GM19099 (cell line): ENCODE results near the gene PLA2G2F.

Experiments
- POLR2A ChIP-seq: IDR thresholded peaks from 3 replicates; pipeline ENCODE4 v1.6.1; 2011; ENCODE audit warnings: low read depth; ENCODE audit not compliant: insufficient read length; ENCODE audit errors: extremely low read depth

Gene PLA2G2F

DNA sequence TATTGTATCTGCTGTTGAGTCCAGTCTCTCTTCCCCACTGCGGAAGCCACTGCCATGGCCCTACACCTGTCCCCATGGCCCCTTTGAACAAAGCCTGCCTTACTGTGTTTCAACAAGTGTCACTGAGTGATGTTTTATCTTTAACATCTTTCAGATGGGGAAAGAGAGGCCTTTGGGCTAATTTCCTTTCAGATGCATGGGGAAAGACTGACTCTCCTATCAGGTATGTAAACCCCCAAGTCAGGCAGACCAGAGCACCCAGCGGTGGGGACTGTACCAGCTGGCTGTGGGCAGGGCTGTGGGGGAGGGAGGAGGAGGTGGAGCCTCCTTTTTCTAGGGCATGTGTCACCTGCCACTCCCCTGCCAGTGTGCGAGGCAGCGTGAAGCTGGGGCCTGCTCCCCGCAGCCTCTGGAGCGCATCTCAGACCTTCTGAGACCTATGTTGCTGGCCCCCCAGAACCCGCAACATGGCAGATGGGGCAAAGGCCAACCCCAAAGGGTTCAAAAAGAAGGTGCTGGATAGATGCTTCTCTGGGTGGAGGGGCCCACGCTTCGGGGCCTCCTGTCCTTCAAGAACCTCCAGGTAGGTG, at the start of gene PLA2G2F:
TSS of gene PLA2G2F (plus strand) at position 363 of the 590 bp plus-strand sequence. CDS start at position 468, 105 bp downstream.
- TF ChIP-seq POLR2A = no peak

DNA sequence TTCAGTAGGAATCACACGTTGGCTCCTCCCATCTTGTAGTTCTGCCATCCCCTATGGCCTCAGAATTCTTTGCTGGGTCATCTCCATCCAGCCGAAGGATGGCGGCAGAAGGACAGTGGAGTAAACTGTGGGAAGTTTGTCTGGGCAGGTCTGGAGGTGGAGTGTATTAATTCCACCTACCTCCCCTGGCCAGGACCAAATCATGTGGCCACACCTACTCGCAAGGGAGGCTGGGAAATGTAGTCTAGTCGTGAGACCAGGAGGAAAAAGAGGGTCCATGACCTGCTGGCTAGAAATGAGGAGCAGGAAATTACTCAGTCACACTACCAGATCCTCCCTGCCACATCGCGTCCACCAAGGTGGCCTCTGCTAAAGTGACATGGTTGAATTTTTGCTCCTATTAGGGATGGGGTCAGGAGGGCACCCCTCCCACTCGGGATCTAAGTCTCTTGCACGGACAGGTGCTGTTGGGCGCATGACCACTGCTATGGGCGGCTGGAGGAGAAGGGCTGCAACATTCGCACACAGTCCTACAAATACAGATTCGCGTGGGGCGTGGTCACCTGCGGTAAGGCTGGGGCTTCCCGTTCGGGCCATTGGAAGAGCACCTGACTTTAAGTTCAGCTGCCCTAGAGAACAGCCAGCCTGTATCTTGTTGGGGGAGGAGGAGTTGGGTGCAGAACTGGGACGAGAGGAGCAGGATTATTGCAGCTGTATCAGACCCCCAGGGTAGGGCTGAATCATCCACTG, 49.6 kb upstream of the PLA2G2F start:
- no peak for TF ChIP-seq POLR2A

- no peak for TF ChIP-seq POLR2A
Measured at GRCh38 chr1:20090119-20090518, 49.0 kb upstream of the PLA2G2F start.

GRCh38 chr1:20090641-20091040, 48.5 kb upstream of the PLA2G2F start:
- TF ChIP-seq POLR2A = no peak

DNA sequence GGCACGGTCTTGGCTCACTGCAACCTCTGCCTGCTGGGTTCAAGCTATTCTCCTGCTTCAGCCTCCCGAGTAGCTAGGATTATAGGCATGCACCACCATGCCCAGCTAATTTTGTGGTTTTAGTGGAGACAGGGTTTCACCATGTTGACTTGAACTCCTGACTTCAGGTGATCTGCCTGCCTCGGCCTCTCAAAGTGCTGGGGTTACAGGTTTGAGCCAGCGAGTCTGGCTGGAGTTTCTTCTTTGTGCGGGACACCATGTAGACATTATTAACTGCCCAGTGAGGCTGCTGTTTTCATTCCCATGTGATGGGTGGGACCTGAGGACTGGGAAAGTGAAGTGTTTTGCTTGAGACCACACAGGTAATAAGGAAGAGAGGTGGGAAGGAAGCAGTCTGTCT, 45.8 kb upstream of the PLA2G2F start:
- no peak for TF ChIP-seq POLR2A

DNA sequence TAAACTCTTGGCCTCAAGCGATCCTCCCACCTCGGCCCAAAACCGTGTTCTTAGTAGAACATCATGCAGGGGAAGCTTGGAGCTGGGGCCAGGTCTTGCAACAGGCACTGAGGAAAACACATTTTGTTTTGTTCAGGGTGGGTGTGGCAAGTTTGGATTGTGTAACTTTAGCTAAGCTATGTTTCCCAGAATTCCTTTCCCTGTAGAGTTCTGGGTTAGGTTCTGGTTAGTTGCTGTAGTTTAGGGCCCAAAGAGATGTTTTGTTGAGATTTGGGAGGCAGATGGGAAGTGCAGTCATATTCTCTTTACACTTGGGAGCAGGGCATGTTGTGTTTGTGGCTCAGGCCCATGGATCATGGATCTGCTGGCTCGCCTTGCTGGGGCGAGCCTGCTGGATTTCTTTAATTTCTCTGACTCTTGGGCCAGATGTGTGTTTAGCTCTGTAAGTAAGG, 45.2 kb upstream of the PLA2G2F start:
- no peak for TF ChIP-seq POLR2A

- no peak for TF ChIP-seq POLR2A
Measured at GRCh38 chr1:20095564-20096434, 43.3 kb upstream of the PLA2G2F start.

- no peak for TF ChIP-seq POLR2A
Measured at GRCh38 chr1:20096840-20097447, 42.2 kb upstream of the PLA2G2F start.

DNA sequence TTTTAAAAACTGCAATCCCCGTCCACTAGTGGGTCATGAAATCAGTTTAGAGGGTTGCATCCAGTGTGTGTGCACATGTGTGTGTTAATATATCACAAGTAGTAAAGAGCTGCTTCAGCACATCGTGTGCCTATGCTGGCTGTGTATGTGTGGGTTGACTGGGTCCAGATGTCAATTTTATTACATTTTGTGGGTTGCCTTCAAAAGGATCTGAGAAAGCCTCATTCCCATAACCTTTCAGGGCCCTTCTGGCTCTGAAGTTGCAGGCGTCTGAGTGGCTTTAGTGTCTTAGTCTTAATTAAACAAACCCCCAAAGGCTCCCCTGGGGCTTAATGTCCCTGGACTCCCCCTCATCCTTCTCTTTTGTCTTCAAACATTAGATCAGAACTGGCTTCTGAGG, 39.6 kb upstream of the PLA2G2F start:
- no peak for TF ChIP-seq POLR2A

GRCh38 chr1:20100632-20101355, 38.3 kb upstream of the PLA2G2F start:
- TF ChIP-seq POLR2A = no peak

DNA sequence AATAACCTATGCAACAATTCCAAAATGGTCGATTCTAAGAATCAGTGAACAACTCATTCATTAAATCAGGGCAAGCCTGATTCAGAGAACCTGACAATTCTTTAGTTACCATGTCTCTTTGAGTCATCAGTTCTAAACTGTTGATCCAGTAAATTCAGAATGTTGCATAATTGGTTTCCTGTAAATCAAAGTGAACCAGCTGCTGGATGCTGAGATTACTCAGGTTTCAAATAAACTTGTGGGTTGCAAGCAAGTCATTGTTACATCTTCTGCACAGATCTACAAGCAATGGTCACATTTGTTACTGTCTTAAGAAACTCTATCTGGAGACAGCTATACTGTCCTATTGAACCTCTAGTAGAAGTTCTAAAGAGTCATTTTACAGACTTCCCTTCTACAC, 36.2 kb upstream of the PLA2G2F start:
- no peak for TF ChIP-seq POLR2A

DNA sequence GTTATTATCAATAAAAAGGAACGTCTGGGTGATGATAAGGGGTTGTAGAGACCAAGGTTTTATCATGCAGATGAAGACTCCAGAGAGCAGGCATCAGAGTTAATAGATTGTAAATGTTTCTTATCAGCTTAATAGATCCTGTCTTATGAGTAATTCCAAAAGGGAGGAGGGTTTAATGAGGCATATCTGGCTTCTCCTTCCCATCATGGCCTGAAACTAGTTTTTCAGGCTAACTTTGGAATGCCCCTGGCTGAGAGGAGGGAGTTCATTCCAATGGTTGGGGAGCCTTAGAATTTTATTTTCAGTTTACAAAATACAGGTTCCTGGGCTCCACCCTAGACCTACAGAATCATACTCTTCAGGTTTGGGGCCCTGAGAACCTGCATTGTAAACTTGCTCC, 33.3 kb upstream of the PLA2G2F start:
- TF ChIP-seq POLR2A = no peak

DNA sequence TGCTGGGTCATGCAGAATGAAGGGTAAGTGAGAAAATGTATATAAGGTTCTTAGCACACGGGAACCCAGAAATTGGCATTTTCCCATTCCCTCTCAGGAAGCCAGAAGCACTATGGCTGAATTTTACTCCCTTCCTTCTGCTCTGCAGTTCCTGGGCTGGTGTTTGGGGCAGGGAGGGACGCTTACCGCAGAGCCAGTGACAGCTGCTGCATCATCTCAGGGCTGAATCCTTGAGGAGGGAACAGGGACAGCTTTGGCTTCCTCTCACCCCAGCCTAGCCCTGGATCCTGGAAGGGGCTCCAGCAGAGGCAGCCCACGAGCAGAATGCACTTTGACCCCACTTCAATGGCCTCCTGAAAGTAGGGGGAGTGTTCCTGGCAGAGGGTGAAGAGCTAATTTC, 31.8 kb upstream of the PLA2G2F start:
- TF ChIP-seq POLR2A = no peak

DNA sequence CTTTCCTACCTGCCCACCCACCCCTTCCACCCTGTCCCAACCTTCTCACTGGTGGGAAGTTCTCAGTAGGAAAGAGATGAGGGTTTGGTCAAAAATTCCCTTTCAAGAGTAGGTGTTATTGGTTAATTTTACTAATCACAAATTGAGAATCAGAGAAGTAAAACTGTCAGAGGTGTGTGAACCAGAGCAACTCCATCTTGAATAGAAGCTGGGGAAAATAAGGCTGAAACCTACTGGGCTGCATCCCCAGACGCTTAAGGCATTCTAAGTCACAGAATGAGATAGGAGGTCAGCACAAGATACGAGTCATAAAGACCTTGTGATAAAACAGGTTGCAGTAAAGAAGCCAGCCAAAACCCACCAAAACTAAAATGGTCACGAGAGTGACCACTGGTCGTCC, 31.3 kb upstream of the PLA2G2F start:
- no peak for TF ChIP-seq POLR2A
